WTC11 (cell line): ENCODE data around the gene SLC23A2. TPM values are rescaled to one million over a fixed set of nuclear protein-coding genes. Genes with fewer than 3 reads are reported as not detected.
"Not testable (repeated sequence)": the region's sequence is repeated elsewhere in the genome, so short reads cannot be mapped to it uniquely, and the experiment has no call there.

Experiments
- ATAC-seq: fragments of 200-7000 bp; cut with Tn5 transposase; 2 replicates; pipeline ENCODE4 v1.10.0; 2021; ENCODE audit warnings: mild to moderate bottlenecking, moderate library complexity
- CTCF ChIA-PET: fragments of 300-600 bp; sonication (Branson Sonifier 250); formaldehyde crosslinking; loops from one replicate; lab custom pipeline; 2021; ENCODE audit warnings: antibody characterized with exemption; lab: Charles Lee
- POLR2A ChIA-PET: fragments of 350-600 bp; sonication (Branson Sonifier 250); formaldehyde crosslinking; loops from one replicate; lab custom pipeline; 2021; ENCODE audit warnings: antibody characterized with exemption; lab: Charles Lee
- DNase-seq: peaks from one replicate; pipeline ENCODE4 v3.0.0; 2021; ENCODE audit warnings: low spot score
- H3K27ac Mint-ChIP-seq: 2 replicates; pipeline ENCODE4 v1.8.0; 2021; ENCODE audit warnings: mixed read lengths
- H3K27me3 Mint-ChIP-seq: 2 replicates; pipeline ENCODE4 v1.8.0; 2021; ENCODE audit warnings: low read depth, mild to moderate bottlenecking, moderate library complexity, mixed read lengths
- H3K36me3 Mint-ChIP-seq: 2 replicates; pipeline ENCODE4 v1.8.0; 2021; ENCODE audit warnings: mixed read lengths
- H3K4me1 Mint-ChIP-seq: 2 replicates; pipeline ENCODE4 v1.8.0; 2022; ENCODE audit warnings: mixed read lengths
- H3K4me3 Mint-ChIP-seq: 2 replicates; pipeline ENCODE4 v1.8.0; 2021; ENCODE audit warnings: mild to moderate bottlenecking, moderate library complexity, mixed read lengths
- H3K9me3 Mint-ChIP-seq: 2 replicates; pipeline ENCODE4 v1.8.0; 2021; ENCODE audit warnings: mixed read lengths
- ATF1 ChIP-seq: sonication (generic); formaldehyde crosslinking; IDR thresholded peaks from 2 replicates; pipeline ENCODE4 v1.8.1; 2023; ENCODE audit warnings: mild to moderate bottlenecking, moderate library complexity, missing genetic modification reagents
- CDX4 ChIP-seq: fragments of 250-450 bp; sonication (Bioruptor Pico); IDR thresholded peaks from 2 replicates; pipeline ENCODE4 v1.9.0; 2021; ENCODE audit warnings: moderate library complexity, mild to moderate bottlenecking, inconsistent platforms, borderline replicate concordance
- FOXK1 ChIP-seq: sonication (generic); formaldehyde crosslinking; IDR thresholded peaks from 2 replicates; pipeline ENCODE4 v1.8.0; 2022; ENCODE audit warnings: mild to moderate bottlenecking, moderate library complexity, missing genetic modification reagents
- HMGXB4 ChIP-seq: sonication (generic); formaldehyde crosslinking; IDR thresholded peaks from 2 replicates; pipeline ENCODE4 v1.8.1; 2023; ENCODE audit warnings: mild to moderate bottlenecking, moderate library complexity, missing genetic modification reagents
- NFYB ChIP-seq: sonication (generic); formaldehyde crosslinking; conservative IDR thresholded peaks from 2 replicates; pipeline ENCODE4 v1.8.0; 2022; ENCODE audit warnings: low read depth, missing genetic modification reagents
- OVOL2 ChIP-seq: fragments of 250-450 bp; sonication (Bioruptor Pico); IDR thresholded peaks from 2 replicates; pipeline ENCODE4 v1.9.0; 2021; ENCODE audit warnings: mild to moderate bottlenecking, borderline replicate concordance
- PREB ChIP-seq: sonication (generic); formaldehyde crosslinking; IDR thresholded peaks from 2 replicates; pipeline ENCODE4 v1.8.1; 2022; ENCODE audit warnings: mild to moderate bottlenecking, missing genetic modification reagents, moderate library complexity, borderline replicate concordance
- SOX15 ChIP-seq: fragments of 250-450 bp; sonication (Bioruptor Pico); IDR thresholded peaks from 2 replicates; pipeline ENCODE4 v1.9.0; 2021; ENCODE audit warnings: mild to moderate bottlenecking
- SP1 ChIP-seq: sonication (generic); formaldehyde crosslinking; conservative IDR thresholded peaks from 2 replicates; pipeline ENCODE4 v1.8.1; 2022; ENCODE audit warnings: missing genetic modification reagents
- TP53 ChIP-seq: sonication (generic); formaldehyde crosslinking; IDR thresholded peaks from 2 replicates; pipeline ENCODE4 v1.8.1; 2023; ENCODE audit warnings: mild to moderate bottlenecking, missing genetic modification reagents
- ZNF219 ChIP-seq: sonication (generic); formaldehyde crosslinking; IDR thresholded peaks from 2 replicates; pipeline ENCODE4 v1.8.0; 2023; ENCODE audit warnings: missing genetic modification reagents, mild to moderate bottlenecking, borderline replicate concordance
- ZNF416 ChIP-seq: fragments of 250-450 bp; sonication (Bioruptor Pico); IDR thresholded peaks from 2 replicates; pipeline ENCODE4 v1.9.0; 2021; ENCODE audit warnings: mild to moderate bottlenecking, inconsistent platforms
- ZNF423 ChIP-seq: fragments of 250-450 bp; sonication (Bioruptor Pico); IDR thresholded peaks from 2 replicates; pipeline ENCODE4 v2.1.2; 2022; ENCODE audit warnings: mild to moderate bottlenecking, moderate library complexity
- ZSCAN18 ChIP-seq: fragments of 250-450 bp; sonication (Bioruptor Pico); IDR thresholded peaks from 2 replicates; pipeline ENCODE4 v2.1.2; 2022; ENCODE audit warnings: mild to moderate bottlenecking, moderate library complexity
- total RNA-seq: library from RNA; stranded (reverse); gene quantifications from 3 replicates; pipeline ENCODE4 v1.2.3, GENCODE V29; 2021

SLC23A2 gene
- total RNA-seq, 1 experiment from 2014 or later = 14.5 TPM

GRCh38 chr20:4853757-4854560 is 147.4 kb downstream of the SLC23A2 start (continued):
- TF ChIP-seq ZSCAN18 (CRISPR knock-in tag) (no peak), TP53 (CRISPR knock-in tag) (no peak), OVOL2 (no peak), ZNF219 (CRISPR knock-in tag) (no peak), FOXK1 (CRISPR knock-in tag) (no peak)

- Mint-ChIP-seq H3K4me3 (no peak overlapping the region), H3K9me3 (no peaks in the 10 kb centered on the region), H3K27me3 (no peaks in the 10 kb centered on the region), H3K36me3 (peaks cover 4% of the 10 kb centered on the region; the same call in 1 of the 2 replicates), H3K27ac (no peak overlapping the region), H3K4me1 (no peaks in the 10 kb centered on the region)
- no peak for DNase-seq
- no peak for ATAC-seq
- CTCF ChIA-PET = no interaction called here
- POLR2A ChIA-PET = no interaction called here
- TF ChIP-seq ZNF416 (no peak), SP1 (no peak), SOX15 (CRISPR knock-in tag) (no peak)
Observed at GRCh38 chr20:4853004-4853403, 148.3 kb downstream of the SLC23A2 start.

GRCh38 chr20:4850960-4851359 is 150.3 kb downstream of the SLC23A2 start:
- Mint-ChIP-seq H3K27ac (no peak overlapping the region), H3K27me3 (no peaks in the 10 kb centered on the region), H3K36me3 (no peaks in the 10 kb centered on the region; the same call in 1 of the 2 replicates), H3K9me3 (no peaks in the 10 kb centered on the region), H3K4me1 (no peaks in the 10 kb centered on the region), H3K4me3 (no peak overlapping the region)
- ChIA-PET CTCF (interaction anchor here (0.6 kb wide), 1 partner anchor 70 kb away, joined by 3 read pairs; no protein-coding TSS in a partner anchor), POLR2A (no interaction called here)
- TF ChIP-seq ATF1 = no peak
- no peak for TF ChIP-seq CDX4 (CRISPR knock-in tag)
- TF ChIP-seq HMGXB4 = no peak
- TF ChIP-seq NFYB = no peak
- TF ChIP-seq ZSCAN18 (CRISPR knock-in tag) = no peak
- TF ChIP-seq PREB (CRISPR knock-in tag) = no peak
- TF ChIP-seq SP1 = no peak
- TF ChIP-seq ZNF423 (CRISPR knock-in tag) = no peak
- DNase-seq (no peak), ATAC-seq (no peak)

- H3K27ac Mint-ChIP-seq, H3K4me1 Mint-ChIP-seq, ATAC-seq, H3K4me3 Mint-ChIP-seq, H3K9me3 Mint-ChIP-seq, POLR2A ChIA-PET, H3K36me3 Mint-ChIP-seq, H3K27me3 Mint-ChIP-seq, DNase-seq: not testable (repeated sequence)
- CTCF ChIA-PET = interaction anchor here (1.0 kb wide), 1 partner anchor 87 kb away, joined by 4 read pairs; no protein-coding TSS in a partner anchor
Observed at GRCh38 chr20:4848829-4849228, 152.5 kb downstream of the SLC23A2 start.
